NCI-H524 (cell line): ENCODE measurements around the gene ANKRD42.
A peak's percentile ranks its signal among the peaks of the same experiment; 100 is the strongest.

Experiments used
- DNase-seq, 2 experiments: peaks; one replicate each; lab custom pipeline; 2025; lab: John Stamatoyannopoulos, UW

Gene ANKRD42

GRCh38 chr11:83287631-83288030, 94.1 kb downstream of the ANKRD42 start:
- no peak for DNase-seq

- peak; percentile 13 to 54 for DNase-seq
Measured at GRCh38 chr11:83292709-83293456, 99.4 kb downstream of the ANKRD42 start.

- no peak for DNase-seq
Measured at GRCh38 chr11:83293457-83293774, 99.9 kb downstream of the ANKRD42 start.

GRCh38 chr11:83294208-83294607, 100.7 kb downstream of the ANKRD42 start:
- DNase-seq: no peak
